ENCODE measurements around the gene DPCD.

- TF ChIP-seq CTCF (IDR thresholded peaks at IDR 0.05 in 2 of 3, conservative IDR thresholded peaks at IDR 0.05 in 1 of 3; ENCODE audit: control insufficient read depth in 2 of 3, extremely low read depth in 1 of 3, insufficient read depth in 1 of 3, low read depth in 3 of 3, low read length in 3 of 3): no peak
- no peak for TF ChIP-seq MXI1 (IDR thresholded peaks at IDR 0.05; ENCODE audit: low read depth, low read length)
- no peak for TF ChIP-seq JUND (IDR thresholded peaks at IDR 0.05; ENCODE audit: low read depth, low read length)
These were observed 20.7 kb upstream of the DPCD start for GRCh38 chr10:101567165-101568006.

Data from GM12878 (cell line).